Suprapubic skin (tissue), 4 donors: ENCODE measurements around the gene ARFIP2. TPM values are rescaled to one million over a fixed set of nuclear protein-coding genes. Genes with fewer than 3 reads are reported as not detected.
A peak's percentile ranks its signal among the peaks of the same experiment; 100 is the strongest.

Experiments
- DNase-seq, 2 donors: peaks; one replicate each; pipeline ENCODE4 v3.0.0-alpha.2; 2019; ENCODE audit warnings: low spot score in 2 of 2
- H3K27ac ChIP-seq: fragments of 200-600 bp; sonication (generic); one replicate; pipeline ENCODE4 v1.5.1; 2019
- H3K27me3 ChIP-seq: fragments of 200-600 bp; sonication (generic); one replicate; pipeline ENCODE4 v1.5.1; 2019
- H3K36me3 ChIP-seq: fragments of 200-600 bp; sonication (generic); one replicate; pipeline ENCODE4 v1.5.1; 2019
- H3K4me1 ChIP-seq: fragments of 200-600 bp; sonication (generic); one replicate; pipeline ENCODE4 v1.5.1; 2019
- H3K4me3 ChIP-seq: fragments of 200-600 bp; sonication (generic); one replicate; pipeline ENCODE4 v1.5.1; 2019; ENCODE audit warnings: mild to moderate bottlenecking
- H3K9me3 ChIP-seq: fragments of 200-600 bp; sonication (generic); one replicate; pipeline ENCODE4 v1.5.1; 2019
- CTCF ChIP-seq, 2 donors: fragments of 200-600 bp in 1 of 2; fragments of 450-650 bp in 1 of 2; sonication (generic) in 1 of 2; IDR thresholded peaks; one replicate each; pipeline ENCODE4 v1.5.1; 2016 to 2019; ENCODE audit warnings: antibody characterized with exemption in 2 of 2, mild to moderate bottlenecking in 1 of 2, moderate library complexity in 1 of 2
- EP300 ChIP-seq: sonication (generic); formaldehyde crosslinking; IDR thresholded peaks from one replicate; pipeline ENCODE4 v1.6.1; 2017; ENCODE audit warnings: antibody characterized with exemption
- POLR2A ChIP-seq, 2 donors: fragments of 450-650 bp; IDR thresholded peaks; one replicate each; pipeline ENCODE4 v1.6.1; 2017; ENCODE audit warnings: antibody characterized with exemption in 2 of 2, mild to moderate bottlenecking in 2 of 2, moderate library complexity in 2 of 2
- POLR2AphosphoS5 ChIP-seq, 3 donors: sonication (generic); formaldehyde crosslinking; IDR thresholded peaks; one replicate each; pipeline ENCODE4 v1.6.1; 2017; ENCODE audit warnings: antibody characterized with exemption in 3 of 3
- WGBS: methylation state at CpG from one replicate; pipeline ENCODE4 v1.1.5; 2018; 5-methylcytosine and 5-hydroxymethylcytosine counted together
- total RNA-seq, 4 donors: library from RNA; depleted of rRNA; stranded (reverse); fragments of >200 nt; gene quantifications; one replicate each; pipeline ENCODE4 v1.1.0, GENCODE V29; 2016

The ARFIP2 gene, protein sequence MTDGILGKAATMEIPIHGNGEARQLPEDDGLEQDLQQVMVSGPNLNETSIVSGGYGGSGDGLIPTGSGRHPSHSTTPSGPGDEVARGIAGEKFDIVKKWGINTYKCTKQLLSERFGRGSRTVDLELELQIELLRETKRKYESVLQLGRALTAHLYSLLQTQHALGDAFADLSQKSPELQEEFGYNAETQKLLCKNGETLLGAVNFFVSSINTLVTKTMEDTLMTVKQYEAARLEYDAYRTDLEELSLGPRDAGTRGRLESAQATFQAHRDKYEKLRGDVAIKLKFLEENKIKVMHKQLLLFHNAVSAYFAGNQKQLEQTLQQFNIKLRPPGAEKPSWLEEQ
- 10 to 100 TPM; 66.3 to 87.5 (median 83.4) TPM for total RNA-seq

DNA sequence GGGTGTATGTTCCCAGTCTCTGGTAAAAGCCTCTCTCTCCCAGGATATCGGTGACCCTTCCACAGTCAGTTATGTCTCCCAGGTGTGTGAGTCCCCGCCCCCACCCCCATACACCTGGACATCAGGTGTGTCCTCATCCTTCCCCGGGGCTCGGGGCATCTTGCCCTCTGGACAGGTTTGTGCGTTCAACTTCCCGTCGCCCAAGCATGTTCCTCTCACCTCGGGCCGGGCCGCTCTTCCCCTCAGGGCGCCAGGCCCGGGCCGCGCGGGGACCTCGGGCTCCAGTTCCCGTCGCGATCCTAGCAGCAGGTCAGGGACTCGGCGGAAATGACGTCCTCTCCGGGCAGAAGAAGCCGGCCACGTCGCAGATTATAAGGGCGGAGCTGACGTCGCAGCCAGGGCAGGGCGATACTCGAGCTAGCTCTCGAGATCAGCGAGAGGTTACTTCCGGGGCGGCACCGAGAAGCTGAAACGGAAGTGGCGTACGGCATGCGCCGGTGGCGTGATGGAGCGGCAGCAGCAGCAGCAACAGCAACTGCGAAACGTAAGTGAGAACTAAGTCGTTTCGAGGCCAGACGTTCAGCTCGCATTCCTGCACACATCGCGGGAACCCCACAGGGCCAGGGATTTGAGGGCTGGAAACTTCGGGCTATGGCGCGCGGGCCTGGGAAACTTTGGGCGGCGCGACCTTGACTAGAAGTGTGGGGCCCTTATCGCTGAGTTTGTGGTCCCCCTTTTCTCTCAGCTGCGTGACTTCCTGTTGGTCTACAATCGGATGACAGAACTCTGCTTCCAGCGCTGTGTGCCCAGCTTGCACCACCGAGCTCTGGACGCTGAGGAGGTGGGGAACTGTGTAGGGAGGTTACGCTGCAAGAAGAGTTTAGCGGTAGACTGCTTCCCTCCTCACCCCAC lies at the start of gene ARFIP2, which contains the start of gene TIMM10B:
Gene ARFIP2, minus strand, starts transcription at position 320 of the 912 bp plus-strand sequence. CDS start 910 bp downstream, outside the sequence.
Gene TIMM10B, plus strand, starts transcription at position 490 of the 912 bp plus-strand sequence. Its CDS starts 16 bp downstream, at position 506.
- peak; percentile 99 for DNase-seq
- H3K27me3 ChIP-seq: no peaks in the 10 kb centered on the region
- peaks cover 35% of the 10 kb centered on the region for H3K4me1 ChIP-seq
- H3K36me3 ChIP-seq: peaks cover 69% of the 10 kb centered on the region
- under 1% methylated on average over 21 of the region's 66 CpGs for WGBS
- H3K4me3 ChIP-seq: peak within 1 kb of the TSS; percentile 87
- no peaks in the 10 kb centered on the region for H3K9me3 ChIP-seq
- H3K27ac ChIP-seq: peak within 1 kb of the TSS; percentile 92
- TF ChIP-seq EP300 (no peak), POLR2A (IDR thresholded peaks at IDR 0.05) (peak; percentile 26 to 86), CTCF (IDR thresholded peaks at IDR 0.05) (no peak), POLR2AphosphoS5 (IDR thresholded peaks at IDR 0.05) (peak; percentile 66 to 74 (median 74))

DNA sequence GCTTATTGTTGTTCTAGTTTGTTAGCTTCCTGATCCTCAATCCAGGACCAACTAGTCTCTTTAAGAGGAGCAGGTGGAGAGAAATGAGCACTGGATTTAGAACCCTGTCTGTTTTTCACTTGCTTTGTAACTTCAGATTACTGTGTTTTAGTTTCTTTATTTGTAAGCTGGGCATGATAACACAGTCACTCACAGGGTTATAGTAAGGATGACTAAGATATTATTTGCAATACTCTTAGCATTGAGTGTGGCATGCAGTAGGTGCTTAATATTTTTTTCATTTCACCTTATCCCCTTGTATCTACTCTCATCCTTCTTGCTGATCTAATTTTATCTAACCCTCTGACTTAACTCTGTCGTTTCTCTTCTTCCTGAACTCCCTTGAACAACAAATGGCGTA lies 49.7 kb upstream of the ARFIP2 start:
- H3K36me3 ChIP-seq: peaks cover 22% of the 10 kb centered on the region
- H3K27me3 ChIP-seq: no peaks in the 10 kb centered on the region
- 93% methylated on average over 2 of the region's 2 CpGs for WGBS
- no peak for DNase-seq
- H3K9me3 ChIP-seq: no peaks in the 10 kb centered on the region
- TF ChIP-seq POLR2AphosphoS5 (IDR thresholded peaks at IDR 0.05) (no peak), POLR2A (IDR thresholded peaks at IDR 0.05) (no peak), EP300 (no peak), CTCF (IDR thresholded peaks at IDR 0.05) (no peak)
- H3K4me1 ChIP-seq: no peaks in the 10 kb centered on the region
- H3K4me3 ChIP-seq: no peak overlapping the region
- H3K27ac ChIP-seq: no peak overlapping the region

- H3K36me3 ChIP-seq: peaks cover 18% of the 10 kb centered on the region
- H3K27me3 ChIP-seq: no peaks in the 10 kb centered on the region
- no peaks in the 10 kb centered on the region for H3K9me3 ChIP-seq
- H3K4me3 ChIP-seq: no peak overlapping the region
- no peaks in the 10 kb centered on the region for H3K4me1 ChIP-seq
- TF ChIP-seq POLR2AphosphoS5 (IDR thresholded peaks at IDR 0.05): no peak
- no peak for TF ChIP-seq EP300
- TF ChIP-seq CTCF (IDR thresholded peaks at IDR 0.05): no peak
- TF ChIP-seq POLR2A (IDR thresholded peaks at IDR 0.05): no peak
- no peak overlapping the region for H3K27ac ChIP-seq
- no peak for DNase-seq
- WGBS: 91% methylated on average over 2 of the region's 2 CpGs
Measured at GRCh38 chr11:6529266-6529665, 48.1 kb upstream of the ARFIP2 start.

DNA sequence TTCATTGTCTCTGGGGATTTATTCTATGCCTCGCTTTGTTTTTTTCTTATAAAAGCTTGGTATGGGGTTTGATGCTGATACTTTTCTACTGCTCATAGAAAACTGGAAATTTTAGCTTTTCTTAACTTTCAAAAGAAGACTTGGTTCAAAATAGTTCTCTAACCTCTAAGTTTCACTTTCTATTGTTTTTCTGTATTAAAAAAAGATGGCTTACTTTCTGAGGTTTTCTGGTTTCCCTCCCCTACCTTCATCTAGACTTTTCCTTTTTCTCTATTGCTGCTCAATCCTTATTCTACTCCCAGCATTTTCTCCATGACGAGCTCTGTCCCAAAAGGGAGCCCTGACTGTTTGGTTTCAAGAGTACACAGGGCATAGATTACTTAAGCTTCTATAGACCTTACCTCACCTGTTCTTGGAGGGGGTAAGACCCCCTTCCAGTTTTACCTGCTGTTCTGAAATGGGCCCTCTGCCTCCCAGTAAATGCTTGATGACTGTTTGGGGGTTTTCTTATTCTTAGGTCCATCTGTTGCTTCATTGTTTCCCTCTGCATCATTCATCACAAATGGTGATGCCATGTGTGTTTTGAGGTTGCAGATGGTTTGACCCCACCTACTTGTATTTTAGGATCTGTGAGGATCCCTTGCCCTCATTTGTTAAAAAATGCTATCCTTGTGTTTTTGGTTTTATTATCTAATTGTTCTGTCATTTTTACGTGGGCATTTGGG lies 45.4 kb upstream of the ARFIP2 start:
- no peaks in the 10 kb centered on the region for H3K27me3 ChIP-seq
- TF ChIP-seq EP300 (no peak), CTCF (IDR thresholded peaks at IDR 0.05) (no peak), POLR2A (IDR thresholded peaks at IDR 0.05) (no peak)
- no peak for DNase-seq
- H3K9me3 ChIP-seq: no peaks in the 10 kb centered on the region
- H3K36me3 ChIP-seq: peaks cover 7% of the 10 kb centered on the region
- H3K27ac ChIP-seq: no peak overlapping the region
- no peak overlapping the region for H3K4me3 ChIP-seq
- H3K4me1 ChIP-seq: no peaks in the 10 kb centered on the region
- 95% methylated on average over 3 of the region's 3 CpGs for WGBS
